ENCODE results near the gene OR9A2. TPM values are rescaled to one million over a fixed set of nuclear protein-coding genes. Genes with fewer than 3 reads are reported as not detected.

Gene OR9A2
- total and polyA plus RNA-seq, 10 of the 15 experiments (the other 5 are each of a cell fraction or from before 2014, with no cell fraction given) = not detected

- no peaks in the 10 kb centered on the region for H3K4me1 ChIP-seq (ENCODE audit: control insufficient read depth, insufficient read depth, low read length)
- 2% methylated on average over 3 of the region's 3 CpGs for WGBS (ENCODE audit: insufficient coverage, insufficient replicate concordance, low lambda C conversion rate, missing lambda C conversion rate)
- SMC1A ChIA-PET (ENCODE audit: uncharacterized antibody, unreplicated experiment) = interaction anchor here (0.7 to 1.4 kb wide), 3 partner anchors 37 to 169 kb away, joined by 3 to 5 read pairs (median 4); no protein-coding TSS in a partner anchor
- TF ChIP-seq NFYA (IDR thresholded peaks at IDR 0.05; ENCODE audit: borderline replicate concordance, low read depth, low read length) (no peak), EZH2 (IDR thresholded peaks at IDR 0.05; ENCODE audit: borderline replicate concordance, control insufficient read depth, low read depth, low read length) (no peak), MTA3 (IDR thresholded peaks at IDR 0.05; ENCODE audit: borderline replicate concordance, low read length) (no peak), RBBP5 (conservative IDR thresholded peaks at IDR 0.05) (no peak), CBX5 (IDR thresholded peaks at IDR 0.05; ENCODE audit: low read depth) (no peak), POLR2A (IDR thresholded peaks at IDR 0.05; ENCODE audit: low read depth, low read length) (no peak), KAT2A (conservative IDR thresholded peaks at IDR 0.05; ENCODE audit: control insufficient read depth, low read depth, low read length) (no peak), ZSCAN29 (IDR thresholded peaks at IDR 0.05) (no peak), PRDM15 (CRISPR knock-in tag; IDR thresholded peaks at IDR 0.05) (no peak), ZZZ3 (IDR thresholded peaks at IDR 0.05; ENCODE audit: control insufficient read depth, insufficient read length, low read depth) (no peak), CREB1 (IDR thresholded peaks at IDR 0.05; ENCODE audit: low read depth) (no peak), SMC3 (IDR thresholded peaks at IDR 0.05; ENCODE audit: borderline replicate concordance, low read length) (no peak), ZBTB11 (CRISPR knock-in tag; IDR thresholded peaks at IDR 0.05) (no peak)
- TF ChIP-seq, protein P1, sequence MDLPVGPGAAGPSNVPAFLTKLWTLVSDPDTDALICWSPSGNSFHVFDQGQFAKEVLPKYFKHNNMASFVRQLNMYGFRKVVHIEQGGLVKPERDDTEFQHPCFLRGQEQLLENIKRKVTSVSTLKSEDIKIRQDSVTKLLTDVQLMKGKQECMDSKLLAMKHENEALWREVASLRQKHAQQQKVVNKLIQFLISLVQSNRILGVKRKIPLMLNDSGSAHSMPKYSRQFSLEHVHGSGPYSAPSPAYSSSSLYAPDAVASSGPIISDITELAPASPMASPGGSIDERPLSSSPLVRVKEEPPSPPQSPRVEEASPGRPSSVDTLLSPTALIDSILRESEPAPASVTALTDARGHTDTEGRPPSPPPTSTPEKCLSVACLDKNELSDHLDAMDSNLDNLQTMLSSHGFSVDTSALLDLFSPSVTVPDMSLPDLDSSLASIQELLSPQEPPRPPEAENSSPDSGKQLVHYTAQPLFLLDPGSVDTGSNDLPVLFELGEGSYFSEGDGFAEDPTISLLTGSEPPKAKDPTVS (IDR thresholded peaks at IDR 0.05; ENCODE audit: low read depth, low read length) = no peak
- TF ChIP-seq, protein P2, sequence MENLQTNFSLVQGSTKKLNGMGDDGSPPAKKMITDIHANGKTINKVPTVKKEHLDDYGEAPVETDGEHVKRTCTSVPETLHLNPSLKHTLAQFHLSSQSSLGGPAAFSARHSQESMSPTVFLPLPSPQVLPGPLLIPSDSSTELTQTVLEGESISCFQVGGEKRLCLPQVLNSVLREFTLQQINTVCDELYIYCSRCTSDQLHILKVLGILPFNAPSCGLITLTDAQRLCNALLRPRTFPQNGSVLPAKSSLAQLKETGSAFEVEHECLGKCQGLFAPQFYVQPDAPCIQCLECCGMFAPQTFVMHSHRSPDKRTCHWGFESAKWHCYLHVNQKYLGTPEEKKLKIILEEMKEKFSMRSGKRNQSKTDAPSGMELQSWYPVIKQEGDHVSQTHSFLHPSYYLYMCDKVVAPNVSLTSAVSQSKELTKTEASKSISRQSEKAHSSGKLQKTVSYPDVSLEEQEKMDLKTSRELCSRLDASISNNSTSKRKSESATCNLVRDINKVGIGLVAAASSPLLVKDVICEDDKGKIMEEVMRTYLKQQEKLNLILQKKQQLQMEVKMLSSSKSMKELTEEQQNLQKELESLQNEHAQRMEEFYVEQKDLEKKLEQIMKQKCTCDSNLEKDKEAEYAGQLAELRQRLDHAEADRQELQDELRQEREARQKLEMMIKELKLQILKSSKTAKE (IDR thresholded peaks at IDR 0.05; ENCODE audit: low read depth, poor library complexity, severe bottlenecking) = no peak
These were observed 19.5 kb upstream of the OR9A2 start for GRCh38 chr7:143046426-143046851.

More at GRCh38 chr7:143046426-143046851, 19.5 kb upstream of the OR9A2 start:
- DNase-seq (ENCODE audit: low read depth, low spot score) = no peak
- intact Hi-C loops (cut with micrococcal nuclease; ENCODE audit: unreplicated experiment) (no loop called here), in situ Hi-C loops (cut with MboI) (no loop called here)
- H4K20me1 ChIP-seq (ENCODE audit: control insufficient read depth, insufficient read depth) = no peaks in the 10 kb centered on the region
- no peak overlapping the region for H3K4me2 ChIP-seq (ENCODE audit: control insufficient read depth, insufficient read depth)
- CTCF ChIA-PET = no interaction called here
- no peak overlapping the region for H3K9ac ChIP-seq (ENCODE audit: control insufficient read depth, insufficient read depth, low read length)
- H3K27me3 ChIP-seq (replicated peaks in 1 of 2; ENCODE audit: control insufficient read depth in 2 of 2, insufficient read depth in 2 of 2, low read length in 1 of 2) = no peaks in the 10 kb centered on the region; a peak in 1 of 4 replicates
- H3K36me3 ChIP-seq (ENCODE audit: control insufficient read depth in 2 of 2, insufficient read depth in 2 of 2, low read length in 1 of 2) = no peaks in the 10 kb centered on the region
- POLR2A ChIA-PET = no interaction called here
- no peak for FAIRE-seq
- no TSS peak for BruUV-seq (replicated peaks)
- H3K9me3 ChIP-seq (replicated peaks; ENCODE audit: control insufficient read depth, insufficient read depth, low read length) = no peaks in the 10 kb centered on the region
- RAD21 ChIA-PET (ENCODE audit: unreplicated experiment) = no interaction called here
- no peaks in the 10 kb centered on the region for H3K79me2 ChIP-seq (ENCODE audit: control insufficient read depth, insufficient read depth, low read length)
- H3K27ac ChIP-seq (ENCODE audit: control insufficient read depth, insufficient read depth) = no peak overlapping the region
- ATAC-seq = no peak
- no peak overlapping the region for H2AFZ ChIP-seq (ENCODE audit: control insufficient read depth, low read depth, low read length)
- H3K4me3 ChIP-seq = no peak overlapping the region
